Sigmoid colon (tissue), 7 donors: Measurements from ENCODE around the gene MPST. TPM values are rescaled to one million over a fixed set of nuclear protein-coding genes. Genes with fewer than 3 reads are reported as not detected.

ENCODE experiments used
- DNase-seq: peaks from one replicate; pipeline ENCODE4 v3.0.0-alpha.2; 2019
- H3K27ac ChIP-seq, 4 donors: fragments of 200-600 bp; sonication (generic); one replicate each; pipeline ENCODE4 v1.5.1; 2016 to 2019; ENCODE audit warnings: mild to moderate bottlenecking in 1 of 4
- H3K27me3 ChIP-seq, 3 donors: fragments of 200-600 bp; sonication (generic); one replicate each; pipeline ENCODE4 v1.5.1; 2019; ENCODE audit warnings: mild to moderate bottlenecking in 1 of 3
- H3K36me3 ChIP-seq, 4 donors: fragments of 200-600 bp; sonication (generic); one replicate each; pipeline ENCODE4 v1.5.1; 2016 to 2019
- H3K4me1 ChIP-seq, 4 donors: fragments of 200-600 bp; sonication (generic); one replicate each; pipeline ENCODE4 v1.5.1; 2017 to 2019
- H3K4me3 ChIP-seq, 4 donors: fragments of 200-600 bp; sonication (generic); one replicate each; pipeline ENCODE4 v1.5.1; 2017 to 2019; ENCODE audit warnings: mild to moderate bottlenecking in 2 of 4, moderate library complexity in 1 of 4
- H3K9me3 ChIP-seq, 4 donors: fragments of 200-600 bp in 3 of 4; sonication (generic) in 3 of 4; one replicate each; pipeline versions ENCODE4 v1.5.1 to v1.6.1; 2013 to 2019
- CTCF ChIP-seq, 4 experiments: fragments of 450-650 bp in 3 of 4; fragments of 200-600 bp in 1 of 4; IDR thresholded peaks; one replicate each; pipeline ENCODE4 v1.5.1; 2016 to 2019; ENCODE audit warnings: antibody characterized with exemption in 4 of 4, mild to moderate bottlenecking in 3 of 4, moderate library complexity in 2 of 4
- EP300 ChIP-seq, 4 donors: sonication (generic); formaldehyde crosslinking; IDR thresholded peaks; one replicate each; pipeline ENCODE4 v1.6.1; 2017; ENCODE audit warnings: antibody characterized with exemption in 4 of 4
- POLR2A ChIP-seq, 2 donors: fragments of 450-650 bp; IDR thresholded peaks; one replicate each; pipeline ENCODE4 v1.6.1; 2016; ENCODE audit warnings: antibody characterized with exemption in 2 of 2, mild to moderate bottlenecking in 2 of 2, moderate library complexity in 2 of 2
- POLR2AphosphoS5 ChIP-seq, 4 donors: sonication (generic); formaldehyde crosslinking; IDR thresholded peaks; one replicate each; pipeline ENCODE4 v1.6.1; 2017; ENCODE audit warnings: antibody characterized with exemption in 4 of 4
- WGBS, 2 donors: extraction: QIAGEN DNeasy Blood & Tissue Kit; methylation state at CpG; one replicate each; pipeline ENCODE4 v1.1.7; 2013; 5-methylcytosine and 5-hydroxymethylcytosine counted together
- intact Hi-C: fragments of 100-400 bp; cut with DNase I; formaldehyde crosslinking; loops from one replicate; pipeline ENCODE4 v1.15.1; 2023
- polyA plus RNA-seq, 3 donors: library from polyadenylated mRNA; stranded (reverse); fragments of 200-250 nt; gene quantifications; one replicate each; pipeline ENCODE4 v1.2.3, GENCODE V29; 2013
- total RNA-seq, 4 donors: library from RNA; depleted of rRNA; stranded (reverse); fragments of >200 nt; gene quantifications; one replicate each; pipeline ENCODE4 v1.1.0, GENCODE V29; 2016
- donor health status: healthy with polysubstance abuse.
- donor health status: Bipolar disorder and iron deficiency.
- donor health status: healthy.

Gene MPST
- total and polyA plus RNA-seq, 7 donors = 94.2 to 340 (median 143) TPM

DNA sequence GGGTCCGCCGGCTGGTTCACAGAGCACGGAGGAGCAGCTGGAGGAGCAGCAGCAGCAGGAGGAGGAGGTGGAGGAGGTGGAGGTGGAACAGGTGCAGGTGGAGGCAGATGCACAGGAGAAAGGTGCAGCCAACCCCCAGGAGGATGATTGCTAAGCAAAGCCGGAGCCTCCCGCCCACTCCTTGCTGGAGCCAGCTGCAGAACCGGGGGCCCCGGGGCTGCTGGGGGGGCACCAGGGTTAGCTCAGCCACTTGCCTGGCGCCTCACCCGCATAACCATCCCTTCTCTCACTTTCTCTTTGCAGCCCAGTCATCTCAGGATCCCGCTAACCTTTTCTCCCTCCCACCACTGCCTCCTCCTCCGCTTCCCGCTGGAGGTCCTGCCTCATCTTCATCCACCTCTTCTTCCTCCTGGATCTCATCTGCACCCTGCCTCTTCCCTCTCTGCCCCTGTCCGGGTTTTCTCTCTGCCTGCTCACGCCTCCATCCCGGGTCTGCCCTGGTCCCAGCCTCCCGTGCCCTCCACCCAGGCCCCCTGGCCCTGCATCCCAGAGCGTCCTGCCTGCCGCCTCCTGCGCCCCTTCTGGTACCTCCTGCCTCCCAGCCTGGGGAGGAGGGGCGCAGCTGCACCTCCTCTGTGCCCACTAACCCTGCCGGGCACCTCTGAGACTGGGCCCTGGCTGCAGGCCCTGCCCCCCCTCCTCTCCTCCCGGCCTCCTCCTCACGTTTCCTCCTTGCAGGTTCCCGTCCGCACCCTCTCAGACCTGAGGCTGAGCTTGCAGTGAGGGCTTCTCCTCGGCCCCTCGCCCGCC, 41.5 kb downstream of the MPST start:
- TF ChIP-seq POLR2AphosphoS5 (IDR thresholded peaks at IDR 0.05) (no peak), POLR2A (IDR thresholded peaks at IDR 0.05) (no peak), CTCF (IDR thresholded peaks at IDR 0.05) (no peak), EP300 (IDR thresholded peaks at IDR 0.05) (no peak)
- Histone ChIP-seq H3K9me3 (no peaks in the 10 kb centered on the region), H3K27ac (no peak overlapping the region), H3K36me3 (peaks cover 0 to 54% (median 24%) of the 10 kb centered on the region in 4 donors), H3K27me3 (no peaks in the 10 kb centered on the region), H3K4me3 (no peak overlapping the region), H3K4me1 (no peaks in the 10 kb centered on the region)
- intact Hi-C loops = no loop called here
- no peak for DNase-seq
- WGBS, 2 donors = 80 to 85% methylated on average over 28 of the region's 28 CpGs

- TF ChIP-seq POLR2AphosphoS5 (IDR thresholded peaks at IDR 0.05) (no peak), CTCF (IDR thresholded peaks at IDR 0.05) (no peak), EP300 (IDR thresholded peaks at IDR 0.05) (no peak), POLR2A (IDR thresholded peaks at IDR 0.05) (no peak)
- intact Hi-C loops = no loop called here
- Histone ChIP-seq H3K4me1 (no peaks in the 10 kb centered on the region), H3K36me3 (peaks cover 0 to 46% (median 20%) of the 10 kb centered on the region in 4 donors), H3K27me3 (no peaks in the 10 kb centered on the region), H3K9me3 (no peaks in the 10 kb centered on the region), H3K27ac (no peak overlapping the region), H3K4me3 (no peak overlapping the region)
- 85 to 87% methylated on average over 10 of the region's 10 CpGs for WGBS, 2 donors
- DNase-seq = no peak
Observed at GRCh38 chr22:37061611-37062375, 42.3 kb downstream of the MPST start.

DNA sequence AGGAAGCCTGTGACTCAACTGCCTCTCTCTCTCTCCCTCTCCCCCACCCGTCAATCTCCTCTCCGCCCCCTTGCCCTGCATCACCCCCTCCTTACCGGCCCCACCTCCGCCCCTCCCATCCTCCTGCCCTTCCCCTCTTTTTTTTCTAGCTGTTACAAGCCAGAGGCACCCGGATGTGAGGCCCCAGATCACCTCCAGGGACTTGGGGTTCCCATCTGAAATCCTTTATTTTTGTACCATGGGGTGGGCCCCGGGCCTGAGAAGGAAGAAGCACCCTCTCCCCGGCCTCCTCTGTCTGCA, 42.8 kb downstream of the MPST start:
- Histone ChIP-seq H3K36me3 (peaks cover 0 to 41% (median 18%) of the 10 kb centered on the region in 4 donors), H3K4me3 (no peak overlapping the region)

GRCh38 chr22:37062702-37063381, 43.3 kb downstream of the MPST start:
- Histone ChIP-seq H3K27ac (no peak overlapping the region), H3K36me3 (peaks cover 0 to 36% (median 14%) of the 10 kb centered on the region in 4 donors), H3K27me3 (peaks cover 0 to 10% (median 6%) of the 10 kb centered on the region in 3 donors), H3K4me3 (no peak overlapping the region), H3K4me1 (no peaks in the 10 kb centered on the region), H3K9me3 (no peaks in the 10 kb centered on the region)
- no peak for DNase-seq
- TF ChIP-seq CTCF (IDR thresholded peaks at IDR 0.05) = no peak
- TF ChIP-seq EP300 (IDR thresholded peaks at IDR 0.05) = no peak
- no peak for TF ChIP-seq POLR2AphosphoS5 (IDR thresholded peaks at IDR 0.05)
- no peak for TF ChIP-seq POLR2A (IDR thresholded peaks at IDR 0.05)
- intact Hi-C loops = no loop called here
- 68 to 82% methylated on average over 15 of the region's 15 CpGs for WGBS, 2 donors

More for the DNA sequence above, 42.8 kb downstream of the MPST start:
- TF ChIP-seq CTCF (IDR thresholded peaks at IDR 0.05) (no peak), EP300 (IDR thresholded peaks at IDR 0.05) (no peak), POLR2A (IDR thresholded peaks at IDR 0.05) (no peak), POLR2AphosphoS5 (IDR thresholded peaks at IDR 0.05) (no peak)
- intact Hi-C loops = no loop called here
- Histone ChIP-seq H3K9me3 (no peaks in the 10 kb centered on the region), H3K4me1 (no peaks in the 10 kb centered on the region), H3K27ac (no peak overlapping the region), H3K27me3 (peaks cover 0 to 4% (median 1%) of the 10 kb centered on the region in 3 donors)
- WGBS, 2 donors = 30 to 55% methylated on average over 7 of the region's 7 CpGs
- DNase-seq = no peak
